Midbrain (tissue), 1 donor: Measurements from ENCODE around the gene USP47.

Experiments
- DNase-seq: peaks from one replicate; lab custom pipeline; 2025; lab: John Stamatoyannopoulos, UW

Gene USP47

DNA sequence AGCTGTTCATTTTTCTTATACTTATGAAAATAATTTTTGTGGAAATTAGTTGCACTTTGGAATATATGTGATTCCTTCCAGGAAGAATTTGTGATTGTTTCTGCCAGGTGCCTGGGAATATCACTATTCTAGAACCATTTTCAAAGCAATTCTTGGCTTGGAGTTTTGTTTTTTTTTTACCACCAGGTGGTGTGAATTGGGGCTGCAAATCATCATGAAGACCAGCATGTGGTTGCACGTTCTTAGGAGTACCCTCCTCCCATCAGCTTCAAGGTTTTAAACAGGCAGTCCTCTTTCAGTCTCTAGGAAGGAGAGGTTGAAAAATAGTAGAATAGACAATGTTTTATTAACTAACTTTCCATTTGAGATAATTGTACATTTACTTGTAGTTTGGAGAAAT is 25.9 kb downstream of the USP47 start:
- no peak for DNase-seq

DNA sequence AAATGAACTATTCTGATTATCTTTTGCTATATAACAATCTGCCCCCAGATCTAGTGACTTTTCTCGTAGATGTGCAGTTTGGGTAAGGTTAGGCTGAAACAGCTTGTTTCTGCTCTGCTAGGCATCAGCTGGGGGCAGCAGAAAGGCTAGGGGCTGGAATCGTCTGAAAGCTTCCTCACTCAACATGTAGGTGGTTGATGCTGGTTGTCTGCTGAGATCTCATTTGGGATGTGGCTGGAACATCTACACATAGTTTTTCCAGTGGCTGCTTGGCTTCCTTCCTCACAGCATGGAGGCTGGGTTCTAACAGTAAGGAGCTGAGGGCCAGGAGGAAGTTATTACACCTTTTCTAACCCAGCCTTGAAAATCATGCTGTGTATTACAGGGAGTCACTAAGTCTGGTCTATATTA is 30.2 kb downstream of the USP47 start:
- DNase-seq, result no peak

DNA sequence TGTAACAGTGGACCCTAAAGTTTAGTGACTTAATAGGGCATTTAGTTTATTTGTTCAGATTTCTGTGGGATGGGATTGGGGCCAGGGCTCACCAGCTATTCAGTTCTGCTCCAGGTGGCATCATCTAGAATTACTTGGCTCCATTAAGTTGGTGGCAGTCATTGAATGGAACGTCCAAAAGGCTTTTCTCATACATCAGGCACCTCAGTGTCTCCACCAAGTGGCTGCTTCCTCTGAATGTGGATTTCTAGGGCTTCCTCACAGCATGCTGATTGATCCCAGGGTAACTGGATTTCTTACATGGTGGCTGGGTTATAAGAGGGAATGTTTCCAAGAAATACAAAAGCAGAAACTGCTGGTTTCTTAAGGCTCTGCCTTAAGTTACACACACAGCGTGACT is 34.7 kb downstream of the USP47 start:
- DNase-seq, result no peak

- DNase-seq, result no peak
These were observed 38.4 kb downstream of the USP47 start for GRCh38 chr11:11880179-11880578.

DNA sequence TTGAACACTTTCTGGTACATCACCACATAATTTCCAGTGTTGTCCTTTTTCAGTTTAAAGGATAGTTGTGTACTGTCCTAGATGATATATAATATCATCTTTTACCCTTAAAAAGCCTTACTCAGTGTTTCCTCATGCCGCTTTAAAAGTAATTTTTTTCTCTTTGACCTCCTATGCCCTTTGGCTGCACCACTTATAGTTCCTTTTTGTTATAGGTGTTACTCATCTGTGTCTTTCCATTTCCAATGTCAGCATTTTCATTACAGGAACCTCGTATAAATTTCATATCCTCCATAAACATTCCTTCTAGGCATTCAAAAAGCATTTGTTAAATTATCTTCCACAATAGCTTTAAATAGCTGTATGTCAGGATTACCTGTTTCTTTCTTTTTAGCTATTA is 40.8 kb downstream of the USP47 start:
- DNase-seq, result no peak

DNA sequence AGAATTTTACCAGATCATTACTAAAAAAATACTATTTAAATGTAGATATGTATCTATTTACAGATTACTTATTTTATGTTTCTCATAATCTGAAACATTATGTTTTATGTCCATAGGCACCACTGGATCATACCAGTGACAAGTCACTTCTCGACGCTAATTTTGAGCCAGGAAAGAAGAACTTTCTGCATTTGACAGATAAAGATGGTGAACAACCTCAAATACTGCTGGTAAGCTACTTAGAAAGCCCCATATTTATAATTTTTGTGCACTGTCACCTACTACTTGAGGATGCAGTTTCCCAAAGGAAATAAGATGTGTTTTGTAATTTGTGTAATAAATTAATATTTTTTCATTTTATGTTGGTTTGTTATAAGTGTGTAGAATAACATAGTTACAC is 42.6 kb downstream of the USP47 start:
- DNase-seq, result no peak

DNA sequence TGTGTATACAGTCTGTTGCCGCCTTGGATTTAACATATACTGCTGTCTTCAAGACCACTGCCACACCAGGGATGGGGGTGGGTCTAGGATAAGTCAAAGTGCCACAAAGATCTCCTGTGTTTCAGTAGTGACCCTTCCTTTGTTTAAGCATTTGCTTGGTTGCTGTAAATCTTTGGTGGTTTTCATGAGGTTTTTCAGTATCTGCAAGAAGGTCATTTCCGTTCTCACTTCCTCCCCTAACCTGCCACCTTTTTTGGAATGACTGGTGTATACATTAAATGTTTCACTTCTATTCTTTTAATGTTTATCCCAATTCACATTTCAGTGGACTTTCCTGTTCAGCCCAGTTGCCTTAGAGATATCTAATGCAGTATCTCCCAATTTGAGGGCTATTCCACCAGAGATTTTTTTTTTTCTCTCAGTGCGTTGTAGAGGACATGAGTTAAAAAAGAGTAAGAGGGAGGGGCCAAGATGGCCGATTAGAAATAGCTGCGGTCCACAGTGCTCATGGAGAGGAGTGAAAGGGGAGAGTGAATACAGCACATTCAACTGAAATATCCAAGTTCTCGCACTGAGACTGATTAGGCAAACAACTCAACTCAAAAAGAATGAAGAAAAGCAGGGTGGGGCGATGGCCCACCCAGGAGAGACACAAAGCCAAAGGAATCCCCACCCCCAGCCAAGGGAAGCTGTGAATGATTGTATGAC is 43.2 kb downstream of the USP47 start:
- DNase-seq, result no peak

DNA sequence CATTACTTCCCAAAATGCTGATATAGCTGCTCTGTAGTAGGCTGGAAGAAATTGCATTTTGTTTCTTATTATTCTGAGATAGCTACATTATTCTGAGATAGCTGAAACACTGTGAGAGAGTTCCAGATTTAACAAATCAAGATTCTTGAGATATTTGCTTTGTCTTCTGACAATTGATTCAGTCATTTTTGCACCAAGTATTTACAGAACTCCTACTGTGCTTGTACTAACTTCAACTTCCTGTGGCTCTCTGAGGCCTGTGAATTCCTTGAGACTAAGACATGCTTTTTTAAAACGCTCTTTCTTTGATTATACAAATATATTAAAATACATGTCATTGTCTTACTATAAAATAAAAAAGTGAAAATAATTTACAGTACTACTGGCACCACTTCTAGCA is 52.7 kb downstream of the USP47 start:
- no peak for DNase-seq

- no peak for DNase-seq
These were observed 53.9 kb downstream of the USP47 start for GRCh38 chr11:11895672-11896071.

GRCh38 chr11:11898648-11899047 is 56.9 kb downstream of the USP47 start:
- DNase-seq, result no peak

GRCh38 chr11:11899401-11899800 is 57.6 kb downstream of the USP47 start:
- DNase-seq, result no peak

- DNase-seq, result no peak
These were observed 60.2 kb downstream of the USP47 start for GRCh38 chr11:11901929-11902328.

- no peak for DNase-seq
These were observed 68.0 kb downstream of the USP47 start for GRCh38 chr11:11909727-11910126.

DNA sequence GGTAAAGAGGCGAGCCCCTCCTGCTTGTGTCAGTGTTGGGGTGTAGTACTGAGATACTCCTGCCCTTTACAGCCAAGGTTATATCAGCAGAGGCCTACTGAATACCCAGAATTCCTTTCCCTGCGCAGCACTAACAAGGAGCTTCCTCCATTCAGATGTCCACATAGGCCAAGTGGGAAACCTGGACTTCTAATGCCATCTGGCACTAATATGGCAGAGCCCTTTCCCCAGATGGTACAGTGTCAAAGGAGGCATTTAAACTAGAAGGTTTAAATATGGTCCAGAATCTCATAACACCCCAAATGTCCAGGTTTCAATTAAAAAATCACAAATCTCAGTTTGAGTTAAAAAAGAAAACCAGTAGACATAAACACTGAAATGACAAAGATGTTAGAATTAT is 68.8 kb downstream of the USP47 start:
- no peak for DNase-seq

GRCh38 chr11:11913395-11913794 is 71.6 kb downstream of the USP47 start:
- DNase-seq, result no peak

GRCh38 chr11:11915625-11916024 is 73.9 kb downstream of the USP47 start:
- DNase-seq, result no peak

GRCh38 chr11:11916981-11917399 is 75.2 kb downstream of the USP47 start:
- DNase-seq, result no peak

DNA sequence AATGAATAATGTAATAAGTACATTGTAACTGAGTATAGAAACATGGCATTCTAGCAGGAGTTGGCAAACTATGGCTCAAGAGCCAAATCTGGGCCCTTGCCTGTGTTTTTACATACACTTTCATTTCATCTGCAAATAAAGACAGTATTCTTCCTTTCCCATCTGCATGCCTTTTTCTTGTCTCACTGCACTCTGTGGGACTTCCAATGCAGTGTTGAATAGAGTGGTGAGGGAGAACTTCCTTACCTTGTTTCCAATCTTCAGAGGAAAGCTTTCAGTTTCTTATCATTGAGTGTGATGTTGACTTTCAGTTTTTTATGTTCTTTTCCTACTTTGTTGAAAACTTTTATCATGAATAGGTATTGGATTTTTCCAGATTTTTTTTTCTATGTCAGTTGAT is 82.1 kb downstream of the USP47 start:
- DNase-seq, result no peak

DNA sequence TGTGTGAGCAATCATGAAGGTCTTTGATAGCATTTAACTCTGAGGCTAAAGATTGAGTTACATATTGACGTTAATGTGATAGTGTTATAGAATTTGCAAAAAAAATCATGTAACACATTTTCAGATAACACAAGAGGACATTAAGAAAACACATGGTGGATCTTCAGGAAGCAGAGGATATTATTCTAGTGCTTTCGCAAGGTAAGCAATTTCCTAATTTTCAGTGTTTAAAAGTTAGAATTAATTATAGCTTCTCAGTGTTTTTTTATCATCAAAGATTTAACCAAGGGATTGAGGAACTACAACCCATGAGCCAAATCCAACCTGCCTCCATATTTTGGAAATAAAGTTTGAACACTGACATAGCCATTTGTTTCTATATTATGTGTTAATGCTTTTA is 88.1 kb downstream of the USP47 start:
- no peak for DNase-seq

DNA sequence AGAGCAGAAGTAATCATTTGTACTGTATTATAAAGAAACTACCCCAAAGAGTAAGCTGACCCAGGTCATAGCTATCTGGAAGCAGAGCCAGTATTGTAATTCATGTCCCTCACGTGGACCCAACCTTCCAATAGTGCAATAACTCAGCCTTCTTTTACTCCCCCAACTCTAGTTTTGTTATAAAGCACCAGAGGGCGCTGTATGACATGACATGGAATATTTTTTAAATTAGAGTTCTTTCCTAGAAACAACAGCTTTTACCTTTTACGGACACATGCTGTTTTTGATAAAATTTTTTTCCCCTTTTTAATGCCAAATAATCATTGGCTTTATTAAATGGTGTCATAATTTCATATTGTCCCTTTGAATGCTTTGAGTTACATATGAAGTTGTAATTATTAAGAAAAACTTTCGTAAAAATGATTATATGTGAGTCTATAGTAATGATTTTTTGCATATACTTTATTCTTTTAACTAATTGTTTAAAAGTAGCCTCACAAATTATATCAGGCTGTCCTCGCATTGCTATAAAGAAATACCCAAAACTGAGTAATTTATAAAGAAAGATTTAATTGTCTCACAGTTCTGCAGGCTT is 89.8 kb downstream of the USP47 start:
- DNase-seq, result peak; percentile 44

DNA sequence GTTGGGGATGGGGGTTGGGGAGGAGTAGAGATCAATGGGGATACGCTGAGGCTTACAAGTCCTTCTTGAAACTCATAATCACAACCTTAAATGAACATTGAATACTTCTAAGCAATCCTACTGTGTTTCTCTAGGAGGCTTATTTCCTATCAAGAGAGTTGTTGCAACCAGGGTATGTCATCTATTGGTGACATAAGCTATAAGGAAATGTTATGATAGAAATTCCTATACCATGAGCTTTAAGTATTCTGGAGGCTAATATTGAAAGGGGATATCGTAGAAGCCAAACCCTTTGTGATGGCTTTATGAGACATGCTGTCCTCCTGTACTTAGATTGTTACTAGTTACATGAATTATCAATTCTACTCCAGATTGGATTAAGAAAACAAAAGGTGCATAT is 93.8 kb downstream of the USP47 start:
- DNase-seq, result no peak

GRCh38 chr11:11937433-11937832 is 95.7 kb downstream of the USP47 start:
- no peak for DNase-seq

DNA sequence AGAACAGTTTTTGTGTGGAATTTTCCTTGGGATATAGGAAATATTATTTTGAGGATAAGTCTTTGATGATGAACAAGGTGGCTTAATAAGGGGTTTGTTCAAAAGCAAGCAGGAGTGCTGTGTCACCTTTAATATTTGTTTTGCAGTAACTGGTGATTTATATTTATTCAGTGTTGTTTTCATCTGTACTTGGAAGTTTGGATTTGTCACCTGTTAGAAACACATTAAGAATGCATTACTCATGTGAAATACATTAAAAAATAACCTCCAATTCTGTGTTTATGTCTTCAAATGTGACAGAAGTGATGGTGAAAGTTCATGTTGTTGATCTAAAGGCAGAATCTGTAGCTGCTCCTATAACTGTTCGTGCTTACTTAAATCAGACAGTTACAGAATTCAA is 96.2 kb downstream of the USP47 start:
- no peak for DNase-seq

GRCh38 chr11:11940551-11940950 is 98.8 kb downstream of the USP47 start:
- no peak for DNase-seq
